Ishikawa (cell line): Measurements from ENCODE around the gene MACROD2.

ENCODE experiments used
- CEBPB ChIP-seq: IDR thresholded peaks from 2 replicates; pipeline ENCODE4 v1.6.1; 2012
- CREB1 ChIP-seq: IDR thresholded peaks from 2 replicates; pipeline ENCODE4 v1.6.1; 2012; ENCODE audit warnings: low read depth
- EGR1 ChIP-seq: IDR thresholded peaks from 2 replicates; pipeline ENCODE4 v1.6.1; 2012
- EP300 ChIP-seq: IDR thresholded peaks from 2 replicates; pipeline ENCODE4 v1.6.1; 2012; ENCODE audit warnings: borderline replicate concordance
- FOXM1 ChIP-seq: IDR thresholded peaks from 2 replicates; pipeline ENCODE4 v1.6.1; 2012; ENCODE audit warnings: low read depth, borderline replicate concordance
- NFIC ChIP-seq: IDR thresholded peaks from 2 replicates; pipeline ENCODE4 v1.6.1; 2012
- RAD21 ChIP-seq: IDR thresholded peaks from 2 replicates; pipeline ENCODE4 v1.6.1; 2012; ENCODE audit warnings: low read depth
- REST ChIP-seq: IDR thresholded peaks from 2 replicates; pipeline ENCODE4 v1.6.1; 2012; ENCODE audit warnings: low read depth, mild to moderate bottlenecking
- TAF1 ChIP-seq: IDR thresholded peaks from 2 replicates; pipeline ENCODE4 v1.6.1; 2012; ENCODE audit warnings: low read depth, mild to moderate bottlenecking
- TCF12 ChIP-seq: IDR thresholded peaks from 2 replicates; pipeline ENCODE4 v1.6.1; 2012; ENCODE audit warnings: low read depth
- TEAD4 ChIP-seq: IDR thresholded peaks from 2 replicates; pipeline ENCODE4 v1.6.1; 2012
- YY1 ChIP-seq: IDR thresholded peaks from 2 replicates; pipeline ENCODE4 v1.6.1; 2012; ENCODE audit warnings: low read depth
- ZBTB7A ChIP-seq: IDR thresholded peaks from 2 replicates; pipeline ENCODE4 v1.6.1; 2012; ENCODE audit warnings: low read depth
- TF ChIP-seq, protein P1 (sequence below): IDR thresholded peaks from 2 replicates; pipeline ENCODE4 v1.6.1; 2012
- TF ChIP-seq, protein P2 (sequence below): IDR thresholded peaks from 2 replicates; pipeline ENCODE4 v1.6.1; 2012

Gene MACROD2

GRCh38 chr20:15476186-15476585 lies 1480.9 kb downstream of the MACROD2 start:
- TF ChIP-seq ZBTB7A (no peak), EP300 (no peak), TAF1 (no peak)

- TF ChIP-seq EGR1: no peak
- no peak for TF ChIP-seq EP300
- no peak for TF ChIP-seq CREB1
- TF ChIP-seq TAF1: no peak
- TF ChIP-seq REST: no peak
- TF ChIP-seq, protein P1, sequence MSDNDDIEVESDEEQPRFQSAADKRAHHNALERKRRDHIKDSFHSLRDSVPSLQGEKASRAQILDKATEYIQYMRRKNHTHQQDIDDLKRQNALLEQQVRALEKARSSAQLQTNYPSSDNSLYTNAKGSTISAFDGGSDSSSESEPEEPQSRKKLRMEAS: no peak
- no peak for TF ChIP-seq TEAD4
Measured at GRCh38 chr20:15476781-15477180, 1481.5 kb downstream of the MACROD2 start.

GRCh38 chr20:15482525-15482924 lies 1487.2 kb downstream of the MACROD2 start:
- TF ChIP-seq TEAD4 (no peak), TCF12 (no peak), FOXM1 (no peak), EGR1 (no peak), NFIC (no peak), CREB1 (no peak), REST (no peak), ZBTB7A (no peak), YY1 (no peak), CEBPB (no peak), EP300 (no peak), RAD21 (no peak), TAF1 (no peak)
- TF ChIP-seq, protein P2, sequence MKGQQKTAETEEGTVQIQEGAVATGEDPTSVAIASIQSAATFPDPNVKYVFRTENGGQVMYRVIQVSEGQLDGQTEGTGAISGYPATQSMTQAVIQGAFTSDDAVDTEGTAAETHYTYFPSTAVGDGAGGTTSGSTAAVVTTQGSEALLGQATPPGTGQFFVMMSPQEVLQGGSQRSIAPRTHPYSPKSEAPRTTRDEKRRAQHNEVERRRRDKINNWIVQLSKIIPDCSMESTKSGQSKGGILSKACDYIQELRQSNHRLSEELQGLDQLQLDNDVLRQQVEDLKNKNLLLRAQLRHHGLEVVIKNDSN: no peak
- TF ChIP-seq, protein P1: no peak

DNA sequence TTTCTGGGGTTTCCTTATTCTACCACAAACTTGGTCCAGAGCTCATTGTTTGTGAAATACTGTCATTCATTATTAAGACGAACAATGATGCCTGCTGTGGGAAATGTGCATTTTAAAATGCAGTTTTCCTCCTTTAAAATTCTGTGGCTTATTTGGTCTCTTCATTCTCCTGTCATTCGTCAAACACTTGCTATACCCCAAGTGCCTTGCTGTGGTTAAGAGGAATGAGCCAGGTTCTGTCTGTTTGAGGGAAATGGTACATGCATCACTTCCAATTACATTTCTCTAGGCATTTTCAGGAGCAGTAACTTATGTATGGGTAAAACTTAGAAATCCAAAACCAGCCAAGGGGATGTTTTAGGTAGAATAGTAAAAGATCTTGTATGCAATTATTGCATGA lies 1490.2 kb downstream of the MACROD2 start:
- TF ChIP-seq TCF12: no peak
- TF ChIP-seq YY1: no peak
- TF ChIP-seq EP300: no peak
- no peak for TF ChIP-seq CEBPB
- no peak for TF ChIP-seq TEAD4
- TF ChIP-seq ZBTB7A: no peak
- TF ChIP-seq TAF1: no peak
- TF ChIP-seq EGR1: no peak
- TF ChIP-seq, protein P2: no peak
- TF ChIP-seq NFIC: no peak
- TF ChIP-seq, protein P1: no peak
- TF ChIP-seq CREB1: no peak

DNA sequence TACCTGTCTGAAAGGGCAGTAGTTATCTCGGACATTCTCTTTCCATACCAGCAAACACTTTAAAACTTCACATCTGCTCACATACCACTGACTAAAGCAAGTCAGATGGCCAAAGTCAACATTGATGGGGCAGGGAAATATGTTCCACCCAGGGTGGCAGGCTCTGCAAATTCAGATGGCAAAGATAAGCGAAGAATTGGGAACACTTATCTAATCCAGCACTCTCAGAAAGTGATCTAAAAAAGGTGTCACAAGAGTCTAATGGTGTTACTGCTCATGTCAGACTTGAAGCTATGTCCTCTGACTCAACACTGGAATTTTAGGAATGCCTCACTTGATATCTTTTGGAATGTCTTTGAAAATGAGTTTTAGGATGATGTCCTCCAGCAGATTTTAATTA lies 1491.7 kb downstream of the MACROD2 start:
- TF ChIP-seq TCF12 (no peak), CEBPB (no peak), CREB1 (no peak), FOXM1 (no peak), EP300 (no peak), TAF1 (no peak), NFIC (no peak), EGR1 (no peak), REST (no peak), TEAD4 (no peak), ZBTB7A (no peak), YY1 (no peak), RAD21 (no peak)
- TF ChIP-seq, protein P2: no peak
- TF ChIP-seq, protein P1: no peak
